ENCODE results near the gene RAB6B.

RAB6B gene

DNA sequence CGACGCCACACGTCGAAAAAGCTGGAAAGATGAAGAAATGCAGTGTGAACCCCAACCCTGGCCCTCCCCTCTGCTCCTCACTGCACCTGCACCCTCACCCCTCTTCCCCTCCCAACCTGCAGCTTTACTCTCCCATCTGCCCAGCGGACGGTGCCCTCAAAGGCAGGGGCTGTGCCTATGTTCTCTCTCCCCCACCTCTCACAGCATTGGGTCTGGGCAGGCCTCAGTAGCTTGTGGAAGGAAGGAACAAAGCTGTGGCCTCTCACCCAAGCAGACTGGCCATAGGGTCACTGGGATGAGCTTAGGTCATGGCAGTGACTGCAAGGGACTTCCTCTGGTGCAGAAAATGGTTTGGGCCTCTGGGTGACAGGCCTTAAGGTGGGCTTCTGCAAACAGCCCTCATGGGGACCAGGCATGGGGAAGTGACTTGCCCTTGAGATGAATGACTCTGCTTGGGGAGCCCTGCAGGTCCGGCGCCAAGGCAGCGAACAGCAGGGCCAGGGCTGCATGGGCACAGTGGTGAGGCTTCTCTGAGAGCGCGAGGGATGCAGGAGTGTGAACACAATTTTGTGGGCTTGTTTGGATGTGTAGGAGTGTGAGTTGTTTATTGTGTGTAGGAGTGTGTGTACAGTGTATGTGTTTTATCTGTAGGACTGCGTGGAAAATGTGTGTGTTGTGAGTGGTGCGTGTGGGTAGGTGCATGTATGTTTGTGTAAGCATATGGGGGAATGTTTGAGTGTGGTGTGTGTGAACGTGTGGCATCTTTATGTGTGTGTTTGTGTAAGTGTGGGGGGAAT, 60.9 kb downstream of the RAB6B start:
- no peak for DNase-seq

DNA sequence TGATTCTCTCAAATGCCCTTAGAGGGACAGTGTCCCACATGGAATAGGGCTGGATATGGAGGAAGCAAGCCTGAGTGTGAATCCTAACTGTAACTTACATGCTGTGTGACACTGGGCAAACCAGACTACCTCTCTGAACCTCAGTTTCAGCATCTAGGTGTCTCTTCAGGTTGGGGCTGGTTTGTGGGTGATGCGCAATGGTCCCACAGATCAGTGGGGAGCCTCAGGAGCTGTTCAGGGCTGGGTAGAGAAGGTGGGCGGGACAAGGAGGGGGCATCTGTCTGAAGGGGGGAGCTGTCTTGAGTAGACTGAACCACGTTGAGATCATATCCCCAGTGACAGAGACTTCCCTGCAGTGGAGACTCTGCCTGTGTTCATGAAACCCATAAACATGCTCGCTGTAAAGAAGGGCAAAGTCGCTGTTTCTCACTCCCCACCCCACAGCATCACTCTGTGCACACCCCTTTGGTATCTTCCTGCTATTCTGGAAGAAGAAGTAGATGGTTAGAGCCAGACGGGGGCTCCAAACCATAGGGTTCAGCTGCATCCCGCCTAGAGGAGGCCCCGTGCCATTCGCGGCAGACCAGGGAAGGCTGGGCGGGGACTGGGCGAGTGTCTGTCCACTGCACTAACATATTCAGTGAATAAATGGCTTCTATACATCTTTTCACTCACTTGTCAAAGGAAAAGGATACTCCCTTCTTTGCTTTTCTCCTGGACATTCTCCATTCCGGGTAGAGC, 61.6 kb downstream of the RAB6B start:
- DNase-seq: no peak

DNA sequence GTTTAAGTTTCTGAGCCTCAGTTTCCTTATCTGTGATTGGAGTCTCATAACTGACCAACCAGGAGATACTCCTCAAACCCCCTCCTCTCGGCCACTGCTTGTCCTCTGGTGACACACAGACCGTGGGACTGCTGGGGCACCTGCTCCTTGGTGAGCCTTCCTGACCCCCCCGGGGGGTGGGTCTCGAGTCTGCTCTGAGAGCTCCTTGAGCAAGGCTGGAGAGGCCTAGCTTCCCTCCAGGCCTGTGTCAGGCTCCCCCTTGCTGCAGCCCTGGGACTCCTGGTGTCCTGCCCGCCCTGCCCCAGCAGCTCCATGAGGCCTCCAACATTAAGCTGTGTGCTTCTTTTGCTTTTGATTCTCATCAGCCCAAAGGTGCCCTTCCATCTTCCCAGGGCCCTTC, 62.4 kb downstream of the RAB6B start:
- DNase-seq: no peak

DNA sequence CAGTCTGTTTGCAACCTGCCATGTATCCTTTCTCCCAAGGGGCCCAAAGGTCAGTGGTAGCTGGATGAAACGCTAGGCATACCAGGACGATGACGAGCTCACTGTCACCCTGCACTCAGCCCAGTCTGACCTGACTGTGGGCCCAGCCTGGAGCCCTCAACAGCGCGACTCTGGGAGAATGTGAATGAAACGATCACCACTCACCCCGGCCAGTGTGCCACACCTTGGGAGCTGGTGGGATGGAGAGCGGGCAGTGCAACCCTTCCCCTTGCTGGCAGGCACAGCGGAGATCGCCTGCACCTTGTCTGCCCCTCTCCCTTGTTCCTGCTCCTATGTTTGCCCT, 62.9 kb downstream of the RAB6B start:
- no peak for DNase-seq

DNA sequence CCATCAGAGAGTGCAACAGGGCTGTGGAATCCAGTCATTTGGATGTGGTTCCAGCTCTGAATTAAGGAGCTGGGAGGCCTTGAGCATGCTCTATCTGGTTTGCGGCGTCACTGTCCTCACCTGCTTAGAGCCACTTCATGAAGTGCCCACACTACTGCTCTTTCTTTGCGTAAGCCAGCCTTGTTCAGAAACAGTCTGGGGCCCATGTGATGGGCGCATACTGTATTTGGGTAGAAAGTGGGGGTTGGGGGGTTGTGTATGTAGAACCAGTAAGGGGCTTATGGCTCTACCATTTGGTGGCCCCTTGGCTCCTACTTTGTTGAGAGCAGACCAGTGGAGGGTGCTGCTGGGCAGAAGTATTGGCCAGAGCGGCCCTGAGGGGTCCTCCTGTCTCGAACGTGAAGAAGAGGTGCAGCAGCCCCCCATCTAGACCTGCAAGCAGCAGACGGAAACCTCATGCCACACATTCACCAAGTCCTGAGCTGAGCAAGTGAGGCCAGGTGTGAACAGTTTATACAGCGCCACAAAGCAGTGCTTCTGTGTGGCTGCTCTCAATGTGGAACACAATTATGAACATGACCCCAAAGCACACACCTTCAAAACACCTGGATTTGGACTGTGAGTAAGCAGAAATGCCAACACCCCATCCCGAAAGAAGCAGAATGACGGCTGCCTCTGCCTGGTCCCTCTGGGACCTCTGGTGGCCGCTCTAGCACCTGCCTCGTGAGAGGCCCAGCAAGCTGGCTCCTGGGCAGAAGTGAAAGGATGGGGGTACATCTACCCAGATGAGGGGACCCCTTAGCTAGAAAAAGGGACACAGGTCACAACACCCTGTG, 63.5 kb downstream of the RAB6B start:
- DNase-seq: no peak

DNA sequence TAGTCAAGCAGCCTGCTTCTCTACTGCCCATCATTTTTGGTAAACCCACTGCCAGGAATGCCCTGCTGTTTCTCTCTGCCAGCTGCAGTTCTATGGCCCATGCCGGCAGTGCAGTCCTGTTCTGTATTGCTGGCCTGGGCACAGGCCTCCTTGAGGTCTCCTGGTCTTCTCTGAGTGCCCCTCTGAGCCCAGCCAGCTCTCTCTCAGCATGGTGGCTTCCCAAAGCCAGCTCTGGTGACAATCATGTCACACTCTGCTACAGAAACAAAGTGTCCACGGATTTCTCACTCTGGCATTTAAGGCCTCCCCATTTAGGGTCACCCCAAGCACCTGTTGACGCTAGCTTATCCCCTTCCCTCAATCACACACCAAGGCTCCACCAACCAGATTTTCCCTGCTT, 65.6 kb downstream of the RAB6B start:
- no peak for DNase-seq

DNA sequence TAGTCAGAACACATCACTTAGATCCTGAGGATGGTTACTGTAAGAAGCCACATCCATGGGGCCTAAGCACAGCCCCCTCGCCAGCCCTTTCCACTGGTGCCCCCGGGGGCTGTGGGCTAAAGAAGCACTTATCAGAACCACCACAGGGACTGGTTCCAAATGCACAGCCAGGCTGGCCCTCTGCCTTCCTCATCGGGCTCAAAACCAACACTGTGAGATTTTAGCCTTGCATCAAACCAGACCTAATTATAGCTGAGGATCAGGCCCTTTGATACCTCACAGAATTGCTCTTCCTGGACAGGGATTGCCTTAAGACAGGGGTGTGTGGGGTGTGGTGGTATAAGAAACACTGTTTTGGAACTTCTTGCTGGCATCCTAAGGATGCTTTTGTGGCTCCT, 66.4 kb downstream of the RAB6B start:
- no peak for DNase-seq

DNA sequence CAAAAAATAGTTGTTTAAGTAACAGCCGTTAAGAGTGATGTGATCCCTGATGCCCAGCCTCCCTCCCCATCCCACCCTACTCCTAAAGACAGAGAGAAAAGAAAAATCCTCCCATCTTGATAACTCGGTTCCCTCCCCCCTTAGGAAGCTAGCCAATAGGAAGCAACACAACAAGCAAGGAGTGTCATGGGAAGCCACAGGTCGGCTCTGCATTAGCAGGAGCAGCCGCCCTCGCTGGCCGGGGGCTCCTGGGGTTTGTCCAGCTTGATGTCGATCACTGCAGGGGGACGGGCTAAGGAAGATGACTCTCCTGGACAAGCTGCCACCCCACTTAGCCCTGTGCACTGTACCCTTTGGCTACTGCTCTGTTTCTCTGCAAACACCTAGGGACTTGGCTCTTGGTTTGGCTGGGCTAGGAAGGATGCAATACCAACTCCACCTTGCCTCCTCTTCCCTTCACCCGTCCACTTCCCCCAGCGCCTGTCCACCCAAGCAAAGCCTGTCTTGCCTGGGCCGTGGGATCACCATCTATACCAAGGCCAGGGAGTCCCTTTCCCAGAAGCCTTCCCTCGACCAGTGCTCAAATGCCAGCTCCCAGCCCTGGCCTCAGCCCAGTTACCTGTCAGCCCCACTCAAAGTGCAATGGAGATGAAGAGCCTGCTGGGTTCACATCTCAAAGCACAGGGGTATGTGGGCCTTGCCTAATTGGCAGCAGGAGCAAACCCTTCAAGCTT, 66.9 kb downstream of the RAB6B start:
- DNase-seq: no peak

DNA sequence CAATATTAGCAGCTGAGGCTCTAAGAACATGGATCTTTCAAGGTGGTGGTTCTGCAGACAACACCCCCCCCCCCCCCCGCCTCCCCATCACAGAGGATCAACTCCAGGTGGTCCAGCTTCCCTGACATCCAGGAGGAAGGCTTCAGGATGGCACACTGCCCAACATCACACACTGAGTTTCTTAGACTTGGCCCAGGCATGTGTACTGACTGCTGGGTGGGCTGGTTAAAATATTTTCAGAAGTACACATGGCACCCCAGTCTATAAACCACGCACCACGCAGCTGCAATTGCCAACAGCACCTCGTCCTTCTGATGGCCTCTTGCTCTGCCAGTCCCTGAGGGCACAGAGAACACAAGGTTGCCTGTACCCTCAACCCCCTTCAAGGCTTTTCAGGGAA, 68.0 kb downstream of the RAB6B start:
- no peak for DNase-seq

DNA sequence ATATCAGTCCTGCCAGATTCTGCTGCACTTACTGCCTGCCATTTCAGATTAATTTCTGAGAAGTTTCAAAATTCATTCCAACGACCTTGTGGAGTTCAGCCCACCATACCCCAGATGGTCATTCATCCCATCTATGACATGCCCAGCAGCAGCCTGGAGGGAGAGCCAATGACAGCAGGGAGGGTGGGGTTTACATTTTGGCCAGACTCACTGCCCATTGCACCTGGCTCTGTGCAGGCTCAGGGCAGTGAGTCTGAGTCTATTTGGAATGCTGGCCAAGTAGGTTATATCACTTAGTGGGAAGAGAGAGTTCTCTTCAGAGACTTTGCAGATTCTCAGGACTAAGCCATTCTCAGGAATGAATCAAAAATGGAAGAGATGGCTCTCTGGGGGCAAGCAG, 68.5 kb downstream of the RAB6B start:
- DNase-seq: no peak

DNA sequence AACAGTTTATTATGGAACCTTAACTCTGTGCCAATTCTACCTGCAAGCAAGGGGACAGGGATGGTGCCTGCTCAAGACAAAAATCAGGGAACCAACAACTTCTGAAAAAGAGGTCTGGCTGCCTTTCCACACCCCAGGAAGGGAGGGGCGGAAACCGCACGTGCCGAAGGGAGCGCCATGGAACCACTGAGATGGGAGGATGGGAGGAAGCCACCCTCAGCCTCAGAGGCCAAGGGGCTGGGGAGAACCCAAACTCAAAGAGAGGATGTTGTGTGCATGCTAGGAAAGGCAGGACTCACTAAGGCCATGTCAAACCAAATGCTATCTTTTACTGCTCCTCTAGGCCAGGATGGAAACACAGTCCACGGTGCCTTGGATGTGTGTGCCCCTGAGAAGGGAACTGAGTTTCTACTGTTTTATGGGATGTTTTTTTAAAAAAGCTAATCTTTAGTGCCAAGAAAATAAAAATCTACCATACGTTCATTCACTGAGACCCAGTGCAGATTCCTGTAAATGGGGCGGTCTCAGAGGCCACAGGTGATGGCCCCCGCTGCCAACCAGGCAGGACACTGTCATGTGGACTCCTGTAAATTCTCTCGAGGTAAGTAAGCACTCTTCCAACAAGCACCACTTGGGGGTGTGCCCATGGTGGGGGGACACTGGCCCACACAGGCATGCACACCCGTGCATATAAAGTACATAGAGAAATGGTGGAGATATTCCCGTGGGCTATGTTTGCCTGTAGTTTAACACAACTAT, 69.5 kb downstream of the RAB6B start:
- DNase-seq: no peak

DNA sequence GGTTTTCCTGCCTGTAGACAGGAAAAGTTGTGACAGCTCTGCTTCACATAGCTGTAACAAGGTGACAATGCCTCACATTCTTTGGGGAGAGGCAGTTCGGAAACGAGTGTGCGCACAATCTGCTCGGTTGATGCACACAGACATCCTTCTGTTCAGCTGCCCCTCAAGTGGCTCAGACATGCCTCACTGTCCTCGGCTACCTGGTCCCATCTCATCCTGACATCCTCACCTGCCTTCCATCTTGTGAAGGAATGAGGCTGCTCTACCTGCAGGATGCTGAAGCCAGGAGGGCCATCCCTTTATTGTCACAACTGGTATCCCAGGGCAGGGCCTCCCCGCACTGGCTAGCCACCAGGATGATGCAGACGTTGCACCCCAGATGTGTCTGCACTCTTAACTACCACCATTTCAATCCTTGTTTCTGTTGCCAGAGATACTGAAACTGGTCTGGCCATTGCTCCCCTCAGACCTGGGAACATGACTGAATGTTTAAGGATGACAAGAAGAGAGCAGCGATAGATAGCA, 70.7 kb downstream of the RAB6B start:
- DNase-seq: no peak

DNA sequence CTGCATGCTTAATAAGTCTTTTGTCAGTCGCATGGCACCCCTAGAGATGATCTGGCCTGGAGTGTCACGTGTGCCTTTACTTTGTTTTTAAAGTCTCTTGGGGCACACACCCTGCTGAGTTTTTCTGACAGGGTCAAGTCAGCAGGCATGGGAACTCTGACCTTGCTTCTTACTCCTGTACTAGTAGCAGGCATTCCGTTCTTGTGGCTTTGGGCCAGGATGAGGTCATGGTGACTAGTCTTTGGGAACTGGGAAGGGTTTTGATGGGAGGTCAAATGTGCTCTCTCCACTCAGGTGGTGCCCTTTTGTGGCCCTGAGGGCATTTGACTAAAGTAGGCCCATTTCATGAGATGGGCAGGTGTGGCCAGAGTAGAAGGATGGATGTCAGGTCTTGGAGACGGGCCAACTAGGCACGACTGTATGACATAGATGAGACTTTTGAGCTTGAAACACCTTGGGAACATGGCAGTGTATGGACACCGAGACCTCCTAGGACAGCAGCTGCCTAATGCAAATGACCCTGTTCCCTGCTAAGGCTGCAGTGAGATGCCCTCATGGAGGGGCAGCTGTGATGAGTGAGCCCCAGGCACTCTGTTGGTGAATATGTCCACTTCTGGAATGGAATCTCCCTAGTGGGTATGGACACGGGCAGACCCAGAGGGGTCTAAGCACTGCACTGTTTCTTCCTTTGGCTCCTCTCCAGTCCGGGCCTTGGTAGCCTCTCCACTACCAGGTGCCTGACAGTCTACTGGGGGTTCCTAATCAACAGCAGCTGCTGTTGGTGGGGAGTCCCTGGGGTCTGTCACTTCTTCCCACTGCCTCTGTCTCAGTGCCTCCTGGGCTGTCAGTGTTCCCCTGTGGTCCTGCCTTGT, 73.7 kb downstream of the RAB6B start:
- DNase-seq: no peak

DNA sequence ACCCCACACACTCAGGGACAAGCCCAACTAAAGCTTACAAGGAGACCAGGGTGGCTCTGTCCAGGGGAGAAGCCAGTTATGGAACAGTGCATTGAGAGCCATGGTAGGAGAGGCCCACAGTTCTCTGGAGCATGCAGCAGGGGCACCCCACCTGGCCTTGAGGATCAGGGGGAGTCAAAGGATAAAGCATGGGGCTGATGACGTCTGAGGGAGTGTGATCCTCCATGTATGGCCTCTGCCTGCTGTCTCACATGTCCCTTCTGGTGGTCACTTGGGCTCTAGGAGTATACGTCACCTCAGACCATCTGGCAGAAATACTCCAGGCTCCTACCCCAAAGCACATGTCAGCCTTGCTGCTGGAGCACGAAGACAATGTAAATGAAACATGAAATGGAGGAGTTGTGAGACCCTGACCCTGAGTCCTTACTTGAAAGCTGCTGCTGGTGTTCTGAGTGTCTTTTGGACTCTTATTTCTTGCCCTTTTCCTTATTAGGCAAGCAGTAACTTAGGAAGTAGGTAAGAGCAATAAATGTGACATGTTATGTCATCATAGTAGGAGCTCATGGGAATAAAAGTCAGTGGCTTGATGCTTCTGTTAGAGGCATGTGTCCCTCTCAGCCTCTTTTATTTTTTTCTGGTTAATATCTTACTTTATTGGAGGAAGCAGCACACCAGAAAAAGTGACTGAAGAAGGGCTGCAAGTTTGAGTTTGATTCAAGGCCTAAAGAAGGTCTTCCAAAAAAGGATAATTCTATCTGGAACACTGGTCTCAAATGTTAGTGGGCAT, 74.6 kb downstream of the RAB6B start:
- no peak for DNase-seq

DNA sequence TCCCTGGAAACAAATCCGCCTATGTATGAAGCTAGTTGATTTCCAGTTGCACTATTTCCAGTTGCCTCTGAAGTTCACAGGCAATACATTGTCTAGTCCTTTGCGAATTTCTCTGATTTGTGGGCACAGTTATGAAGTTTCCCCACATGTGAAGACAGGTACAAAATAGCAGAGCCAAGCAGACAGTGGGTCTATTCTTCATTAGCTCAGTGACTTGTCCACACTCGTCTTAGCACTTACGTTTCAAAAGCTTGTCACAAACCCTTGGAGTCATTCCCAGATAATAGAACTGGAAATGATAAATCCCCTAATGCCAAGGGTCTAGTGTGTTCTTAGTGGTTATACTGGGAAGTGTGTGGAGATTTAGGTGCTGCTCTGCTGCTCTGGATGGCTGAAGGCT, 75.6 kb downstream of the RAB6B start:
- DNase-seq: no peak

DNA sequence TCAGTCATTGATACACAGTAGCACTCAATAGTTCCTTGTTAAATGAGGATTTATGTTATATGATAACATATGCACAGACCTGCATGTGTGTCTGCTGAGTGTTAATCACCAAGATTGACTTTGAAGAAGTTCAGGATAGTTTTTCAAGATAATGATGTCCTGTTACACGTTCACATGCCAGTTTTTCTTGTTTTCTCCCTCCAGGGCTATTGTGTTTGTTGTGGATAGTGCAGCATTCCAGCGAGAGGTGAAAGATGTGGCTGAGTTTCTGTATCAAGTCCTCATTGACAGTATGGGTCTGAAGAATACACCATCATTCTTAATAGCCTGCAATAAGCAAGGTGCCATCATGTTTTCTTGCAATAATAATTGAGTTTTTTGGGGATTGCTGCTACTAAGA, 80.3 kb downstream of the RAB6B start:
- DNase-seq: no peak

DNA sequence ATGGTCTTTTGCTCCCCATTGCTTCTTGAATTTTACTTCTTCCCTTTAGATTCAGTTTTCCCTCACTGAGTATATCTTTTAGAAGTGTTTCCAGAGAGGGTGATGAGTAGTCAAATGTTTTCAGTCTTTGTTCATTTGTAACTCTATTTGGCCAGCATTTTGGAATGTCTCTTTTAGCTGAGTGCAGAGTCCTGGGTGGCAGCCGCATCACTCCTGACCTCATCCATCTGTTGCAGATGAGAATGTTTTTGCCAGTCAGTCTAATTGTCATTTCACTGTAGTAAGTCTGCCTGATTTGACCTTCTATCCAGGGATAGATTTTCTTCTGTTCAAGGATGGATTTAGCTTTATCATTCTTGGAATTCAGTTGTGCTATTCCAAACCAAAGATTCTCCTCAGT, 82.8 kb downstream of the RAB6B start:
- DNase-seq: no peak

DNA sequence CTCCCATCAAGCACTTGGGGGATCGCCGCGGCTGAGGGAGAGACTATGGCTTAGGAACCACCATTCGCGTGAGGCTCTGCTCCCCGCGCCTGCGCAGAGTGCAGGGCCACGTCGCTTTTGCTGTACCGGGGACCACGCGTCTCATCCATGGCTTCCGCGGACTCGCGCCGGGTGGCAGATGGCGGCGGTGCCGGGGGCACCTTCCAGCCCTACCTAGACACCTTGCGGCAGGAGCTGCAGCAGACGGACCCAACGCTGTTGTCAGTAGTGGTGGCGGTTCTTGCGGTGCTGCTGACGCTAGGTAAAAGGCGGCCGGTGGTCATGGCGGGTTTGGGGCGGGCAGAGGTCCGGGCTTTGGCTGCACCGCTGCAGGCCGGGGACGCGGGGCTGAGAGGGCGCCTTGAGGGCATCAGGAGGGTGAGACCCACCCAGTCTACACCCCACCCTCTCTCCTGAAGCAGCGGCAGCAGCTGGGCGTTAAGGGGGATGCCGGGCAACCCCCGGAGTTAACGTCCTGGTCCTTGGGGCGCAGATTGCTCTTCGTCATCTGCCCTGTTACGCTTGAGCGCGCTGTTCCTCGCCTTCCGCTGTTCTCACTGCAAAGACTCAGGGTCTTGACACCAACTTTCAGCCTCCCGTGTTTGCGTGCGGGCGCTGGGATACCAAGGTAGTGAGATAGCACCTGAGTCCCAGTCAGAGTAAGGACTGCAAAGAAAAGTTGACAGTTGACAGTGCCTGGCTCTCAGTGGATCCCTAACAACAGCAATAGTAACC, 89.8 kb downstream of the RAB6B start, which contains the start of gene SRPRB:
SRPRB (plus strand) TSS at position 114 of the 774 bp plus-strand sequence; CDS start at position 148, 34 bp downstream.
- DNase-seq: peak; percentile 94

DNA sequence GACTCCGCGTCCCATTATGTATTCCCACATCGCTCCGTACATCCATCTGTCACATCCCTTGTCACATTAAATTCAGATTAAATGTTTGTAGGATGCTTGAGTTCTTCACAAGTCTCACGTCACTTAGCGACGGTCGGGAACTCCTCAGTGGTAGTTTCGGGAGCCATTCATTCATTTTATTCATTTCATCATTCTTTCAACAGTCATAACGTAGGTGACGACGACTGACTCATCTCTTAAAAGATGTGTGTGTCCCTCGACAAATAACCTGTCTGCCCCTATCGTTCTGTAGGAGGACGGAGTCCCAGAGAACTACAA, 90.3 kb downstream of the RAB6B start:
- no peak for DNase-seq

Data from stimulated activated CD4-positive, alpha-beta T cell treated with anti-CD3 and anti-CD28 coated beads, Interleukin-12 subunit alpha, Interleukin-12 subunit beta, amount 100 ng/mL, for 4 hours (primary cell).